IMR-90 (cell line): ENCODE measurements around the gene TNNI2. TPM values are rescaled to one million over a fixed set of nuclear protein-coding genes. Genes with fewer than 3 reads are reported as not detected.

ENCODE experiments used
- ATAC-seq: fragments of 200-7000 bp; cut with Tn5 transposase; 2 replicates; pipeline ENCODE4 v1.9.1; 2020; ENCODE audit warnings: low read depth, mild to moderate bottlenecking, moderate library complexity
- BruUV-seq: library from RNA; stranded (reverse); fragments of 400-500 nt; replicated peaks from 2 replicates; lab custom pipeline; 2021; lab: Mats Ljungman, UMichigan
- CTCF ChIA-PET: fragments of 300-600 bp; formaldehyde crosslinking; extraction: SDS; loops from one replicate; lab custom pipeline; 2021; ENCODE audit warnings: antibody characterized with exemption; lab: Yijun Ruan, JAX
- POLR2A ChIA-PET: fragments of 300-600 bp; sonication (Branson Sonifier 250); formaldehyde crosslinking; loops from one replicate; lab custom pipeline; 2022; ENCODE audit warnings: antibody characterized with exemption; ENCODE audit not compliant: unreplicated experiment; lab: Charles Lee
- DNase-seq: peaks from one replicate; pipeline ENCODE4 v3.0.0; 2013
- H2AFZ ChIP-seq: replicated peaks from 2 replicates; pipeline ENCODE3; 2013; ENCODE audit warnings: low read length, mild to moderate bottlenecking; ENCODE audit not compliant: poor library complexity
- H2AK5ac ChIP-seq: 2 replicates; pipeline ENCODE4 v1.6.1; 2013; ENCODE audit warnings: low read depth, low read length, inconsistent platforms
- H2AK9ac ChIP-seq: replicated peaks from 2 replicates; pipeline ENCODE3; 2013; ENCODE audit warnings: mild to moderate bottlenecking, low read depth, low read length, moderate library complexity; ENCODE audit not compliant: poor library complexity
- H2BK120ac ChIP-seq: 2 replicates; pipeline ENCODE4 v1.6.1; 2013; ENCODE audit warnings: low read depth, low read length, inconsistent platforms
- H2BK15ac ChIP-seq: 3 replicates; pipeline ENCODE4 v1.6.1; 2013; ENCODE audit warnings: low read depth, low read length, inconsistent platforms
- H2BK20ac ChIP-seq: 2 replicates; pipeline ENCODE4 v1.6.1; 2013; ENCODE audit warnings: low read depth, mild to moderate bottlenecking, inconsistent platforms, low read length, moderate library complexity
- H2BK5ac ChIP-seq: 2 replicates; pipeline ENCODE4 v1.6.1; 2013; ENCODE audit warnings: mild to moderate bottlenecking, low read depth, low read length, inconsistent platforms; ENCODE audit not compliant: poor library complexity, severe bottlenecking
- H3K14ac ChIP-seq: replicated peaks from 2 replicates; pipeline ENCODE4 v1.6.1; 2013; ENCODE audit warnings: low read depth, low read length, inconsistent platforms
- H3K18ac ChIP-seq: 2 replicates; pipeline ENCODE4 v1.6.1; 2013; ENCODE audit warnings: low read depth, low read length, control low read depth
- H3K23ac ChIP-seq: 2 replicates; pipeline ENCODE4 v1.6.1; 2013; ENCODE audit warnings: low read depth, low read length, inconsistent platforms
- H3K27ac ChIP-seq: 2 replicates; pipeline ENCODE4 v1.5.1; 2013; ENCODE audit warnings: mild to moderate bottlenecking, control low read depth, low read length; ENCODE audit not compliant: insufficient read depth
- H3K27me3 ChIP-seq: 2 replicates; pipeline ENCODE4 v1.6.1; 2013; ENCODE audit warnings: low read length; ENCODE audit not compliant: control insufficient read depth, insufficient read depth
- H3K36me3 ChIP-seq: 2 replicates; pipeline ENCODE4 v1.6.1; 2013; ENCODE audit warnings: low read length, mixed read lengths; ENCODE audit not compliant: control insufficient read depth, insufficient read depth
- H3K4ac ChIP-seq: 2 replicates; pipeline ENCODE4 v1.6.1; 2013; ENCODE audit warnings: low read depth, low read length, inconsistent platforms
- H3K4me1 ChIP-seq: 2 replicates; pipeline ENCODE4 v1.6.1; 2013; ENCODE audit warnings: low read length, mixed read lengths; ENCODE audit not compliant: control insufficient read depth, insufficient read depth
- H3K4me2 ChIP-seq: 2 replicates; pipeline ENCODE4 v1.6.1; 2013; ENCODE audit warnings: low read depth, mild to moderate bottlenecking, control low read depth, low read length, moderate library complexity
- H3K4me3 ChIP-seq: 2 replicates; pipeline ENCODE4 v1.5.1; 2013; ENCODE audit warnings: low read depth, mild to moderate bottlenecking, control low read depth, low read length, moderate library complexity; ENCODE audit not compliant: insufficient read depth
- H3K56ac ChIP-seq: 2 replicates; pipeline ENCODE4 v1.6.1; 2013; ENCODE audit warnings: low read length, inconsistent platforms; ENCODE audit not compliant: insufficient read depth; ENCODE audit errors: extremely low read depth
- H3K79me1 ChIP-seq, 2 experiments: 2 replicates each; pipeline ENCODE4 v1.6.1; 2013; ENCODE audit warnings: low read length in 2 of 2, inconsistent platforms in 1 of 2, low read depth in 1 of 2
- H3K9ac ChIP-seq: 2 replicates; pipeline ENCODE4 v1.6.1; 2013; ENCODE audit warnings: low read depth, low read length, control low read depth
- H3K9me1 ChIP-seq: 2 replicates; pipeline ENCODE4 v1.6.1; 2013; ENCODE audit warnings: low read length, inconsistent platforms; ENCODE audit not compliant: insufficient read depth
- H3K9me3 ChIP-seq: 2 replicates; pipeline ENCODE4 v1.6.1; 2013; ENCODE audit warnings: low read length; ENCODE audit not compliant: control insufficient read depth, insufficient read depth
- H4K20me1 ChIP-seq: 2 replicates; pipeline ENCODE4 v1.6.1; 2013; ENCODE audit warnings: low read length, inconsistent platforms; ENCODE audit not compliant: insufficient read depth
- H4K5ac ChIP-seq: 2 replicates; pipeline ENCODE4 v1.6.1; 2013; ENCODE audit warnings: mild to moderate bottlenecking, low read depth, low read length, control low read depth
- H4K8ac ChIP-seq, 2 experiments: 2 replicates each; pipeline ENCODE4 v1.6.1; 2013; ENCODE audit warnings: low read depth in 2 of 2, low read length in 2 of 2, control low read depth in 1 of 2, inconsistent platforms in 1 of 2
- H4K91ac ChIP-seq: 2 replicates; pipeline ENCODE4 v1.6.1; 2013; ENCODE audit warnings: low read depth, low read length, inconsistent platforms; ENCODE audit not compliant: insufficient read depth
- CEBPB ChIP-seq: IDR thresholded peaks from 2 replicates; pipeline ENCODE4 v1.6.1; 2012; ENCODE audit warnings: low read depth, low read length, improper control_type of control experiment
- CHD1 ChIP-seq: IDR thresholded peaks from 2 replicates; pipeline ENCODE4 v1.6.1; 2012; ENCODE audit warnings: low read depth, low read length, improper control_type of control experiment
- FOS ChIP-seq: fragments of 150-350 bp; IDR thresholded peaks from 2 replicates; pipeline ENCODE4 v1.6.1; 2016; ENCODE audit warnings: low read depth, low read length
- MAFK ChIP-seq: IDR thresholded peaks from 2 replicates; pipeline ENCODE4 v1.6.1; 2012; ENCODE audit warnings: low read depth, low read length, improper control_type of control experiment
- MAZ ChIP-seq: IDR thresholded peaks from 2 replicates; pipeline ENCODE4 v1.6.1; 2012; ENCODE audit warnings: low read depth, mild to moderate bottlenecking, low read length, improper control_type of control experiment, moderate library complexity, borderline replicate concordance
- MXI1 ChIP-seq: IDR thresholded peaks from 2 replicates; pipeline ENCODE4 v1.6.1; 2012; ENCODE audit warnings: low read depth, mild to moderate bottlenecking, low read length, moderate library complexity, borderline replicate concordance
- NFE2L2 ChIP-seq: fragments of 150-350 bp; IDR thresholded peaks from 2 replicates; pipeline ENCODE4 v1.6.1; 2016; ENCODE audit warnings: low read depth, mild to moderate bottlenecking, low read length
- POLR2A ChIP-seq: IDR thresholded peaks from 2 replicates; pipeline ENCODE4 v1.6.1; 2012; ENCODE audit warnings: mild to moderate bottlenecking, low read depth, low read length
- RAD21 ChIP-seq: IDR thresholded peaks from 2 replicates; pipeline ENCODE4 v1.6.1; 2012; ENCODE audit warnings: low read length, improper control_type of control experiment
- RCOR1 ChIP-seq: IDR thresholded peaks from 2 replicates; pipeline ENCODE4 v1.6.1; 2012; ENCODE audit warnings: mild to moderate bottlenecking, low read length, improper control_type of control experiment; ENCODE audit not compliant: insufficient replicate concordance
- SMC3 ChIP-seq: fragments of 150-350 bp; IDR thresholded peaks from 2 replicates; pipeline ENCODE4 v1.6.1; 2016; ENCODE audit warnings: low read depth, mild to moderate bottlenecking, antibody characterized with exemption, low read length, moderate library complexity
- WGBS, 2 experiments: methylation state at CpG; one replicate each; pipeline versions ENCODE4 v1.1.5 to v1.1.7; 2013; ENCODE audit warnings: missing lambda C conversion rate in 2 of 2; ENCODE audit not compliant: insufficient read length in 1 of 2; ENCODE audit errors: extremely low coverage in 2 of 2; 5-methylcytosine and 5-hydroxymethylcytosine counted together
- dilution Hi-C: fragments of 300-500 bp; cut with HindIII; formaldehyde crosslinking; loops from one replicate; pipeline ENCODE4 v1.14.3; 2018; ENCODE audit warnings: low sequenced_read_pairs; ENCODE audit not compliant: unreplicated experiment
- in situ Hi-C: fragments of 300-500 bp; cut with MboI; formaldehyde crosslinking; loops from 3 replicates; pipeline ENCODE4 v1.14.3; 2019; ENCODE audit warnings: low sequenced_read_pairs, inconsistent platforms, mixed read lengths
- intact Hi-C: fragments of 100-400 bp; cut with micrococcal nuclease; formaldehyde crosslinking; loops from 2 replicates; pipeline ENCODE4 v1.10.0; 2022
- polyA plus RNA-seq, 3 experiments: library from polyadenylated mRNA; depleted of rRNA; stranded (reverse); fragments of >200 nt; gene quantifications; 2 replicates each; pipeline ENCODE4 v1.2.3, GENCODE V29; 2012; ENCODE audit warnings: low replicate concordance in 1 of 3
- total RNA-seq: library from RNA; depleted of rRNA; stranded (reverse); fragments of >200 nt; gene quantifications from 2 replicates; pipeline ENCODE4 v1.2.3, GENCODE V29; 2012
- TF ChIP-seq, protein P1 (sequence below): conservative IDR thresholded peaks from 2 replicates; pipeline ENCODE4 v1.5.1; 2012; ENCODE audit warnings: mild to moderate bottlenecking, low read depth, low read length, improper control_type of control experiment
- TF ChIP-seq, protein P2 (sequence below): fragments of 150-350 bp; IDR thresholded peaks from 2 replicates; pipeline ENCODE4 v1.6.1; 2016; ENCODE audit warnings: low read depth, mild to moderate bottlenecking, low read length, moderate library complexity, borderline replicate concordance
- TF ChIP-seq, protein P3 (sequence below): fragments of 150-350 bp; IDR thresholded peaks from 2 replicates; pipeline ENCODE4 v1.6.1; 2017; ENCODE audit warnings: mild to moderate bottlenecking, antibody characterized with exemption, low read length, low read depth

TNNI2 gene
- total and polyA plus RNA-seq, 2 of the 4 experiments (the other 2 are of a cell fraction): not detected

DNA sequence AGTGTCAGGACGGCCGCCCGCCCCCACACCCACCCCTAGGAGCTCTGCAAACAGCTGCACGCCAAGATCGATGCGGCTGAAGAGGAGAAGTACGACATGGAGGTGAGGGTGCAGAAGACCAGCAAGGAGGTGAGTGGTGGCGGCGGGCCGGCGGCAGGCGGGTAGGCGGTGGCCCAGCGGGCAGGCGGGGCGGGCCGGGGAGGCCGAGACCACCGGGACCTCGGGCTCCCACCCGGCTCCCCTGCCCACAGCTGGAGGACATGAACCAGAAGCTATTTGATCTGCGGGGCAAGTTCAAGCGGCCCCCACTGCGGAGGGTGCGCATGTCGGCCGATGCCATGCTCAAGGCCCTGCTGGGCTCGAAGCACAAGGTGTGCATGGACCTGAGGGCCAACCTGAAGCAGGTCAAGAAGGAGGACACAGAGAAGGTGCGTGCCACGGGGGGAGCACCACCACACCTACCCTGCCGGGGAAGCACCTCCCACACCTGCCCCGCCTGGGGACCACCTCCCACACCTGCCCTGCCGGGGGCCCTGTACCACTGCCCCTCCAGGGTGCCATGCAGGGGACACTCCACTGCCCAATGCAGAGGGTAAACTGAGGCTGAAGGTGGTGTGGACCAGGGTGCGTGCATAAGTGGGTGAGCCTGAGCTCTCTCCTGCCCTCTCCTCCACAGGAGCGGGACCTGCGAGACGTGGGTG lies 2.1 kb downstream of the TNNI2 start:
- Histone ChIP-seq H3K9me1 (no peaks in the 10 kb centered on the region), H2AK9ac (no peak overlapping the region), H3K18ac (no peak overlapping the region), H3K14ac (no peak overlapping the region), H3K4me3 (no peak overlapping the region), H2BK20ac (no peak overlapping the region), H3K4me1 (no peaks in the 10 kb centered on the region), H4K8ac (no peak overlapping the region), H3K79me1 (no peaks in the 10 kb centered on the region), H3K23ac (no peak overlapping the region), H3K9ac (no peak overlapping the region), H2BK15ac (no peak overlapping the region), H2AK5ac (no peak overlapping the region), H2AFZ (no peak overlapping the region), H4K5ac (no peak overlapping the region), H3K4me2 (no peak overlapping the region), H4K91ac (no peak overlapping the region), H3K36me3 (no peaks in the 10 kb centered on the region), H2BK120ac (no peak overlapping the region), H3K4ac (no peak overlapping the region), H3K9me3 (no peaks in the 10 kb centered on the region), H4K20me1 (no peaks in the 10 kb centered on the region), H2BK5ac (no peak overlapping the region), H3K27me3 (peaks cover 30% of the 10 kb centered on the region), H3K56ac (no peak overlapping the region), H3K27ac (no peak overlapping the region)
- no TSS peak for BruUV-seq
- intact Hi-C loops: no loop called here
- CTCF ChIA-PET: no interaction called here
- ATAC-seq: no peak
- POLR2A ChIA-PET: no interaction called here
- DNase-seq: no peak
- in situ Hi-C loops: no loop called here
- dilution Hi-C loops: no loop called here
- WGBS, 2 experiments: 78% methylated on average over 10 of the region's 37 CpGs; no CpG with 5 or more reads in 1 of the 2 experiments
- no peak for TF ChIP-seq NFE2L2
- TF ChIP-seq, protein P1, sequence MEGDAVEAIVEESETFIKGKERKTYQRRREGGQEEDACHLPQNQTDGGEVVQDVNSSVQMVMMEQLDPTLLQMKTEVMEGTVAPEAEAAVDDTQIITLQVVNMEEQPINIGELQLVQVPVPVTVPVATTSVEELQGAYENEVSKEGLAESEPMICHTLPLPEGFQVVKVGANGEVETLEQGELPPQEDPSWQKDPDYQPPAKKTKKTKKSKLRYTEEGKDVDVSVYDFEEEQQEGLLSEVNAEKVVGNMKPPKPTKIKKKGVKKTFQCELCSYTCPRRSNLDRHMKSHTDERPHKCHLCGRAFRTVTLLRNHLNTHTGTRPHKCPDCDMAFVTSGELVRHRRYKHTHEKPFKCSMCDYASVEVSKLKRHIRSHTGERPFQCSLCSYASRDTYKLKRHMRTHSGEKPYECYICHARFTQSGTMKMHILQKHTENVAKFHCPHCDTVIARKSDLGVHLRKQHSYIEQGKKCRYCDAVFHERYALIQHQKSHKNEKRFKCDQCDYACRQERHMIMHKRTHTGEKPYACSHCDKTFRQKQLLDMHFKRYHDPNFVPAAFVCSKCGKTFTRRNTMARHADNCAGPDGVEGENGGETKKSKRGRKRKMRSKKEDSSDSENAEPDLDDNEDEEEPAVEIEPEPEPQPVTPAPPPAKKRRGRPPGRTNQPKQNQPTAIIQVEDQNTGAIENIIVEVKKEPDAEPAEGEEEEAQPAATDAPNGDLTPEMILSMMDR: no peak
- no peak for TF ChIP-seq MXI1
- TF ChIP-seq RCOR1: no peak
- no peak for TF ChIP-seq POLR2A
- no peak for TF ChIP-seq SMC3
- TF ChIP-seq, protein P2, sequence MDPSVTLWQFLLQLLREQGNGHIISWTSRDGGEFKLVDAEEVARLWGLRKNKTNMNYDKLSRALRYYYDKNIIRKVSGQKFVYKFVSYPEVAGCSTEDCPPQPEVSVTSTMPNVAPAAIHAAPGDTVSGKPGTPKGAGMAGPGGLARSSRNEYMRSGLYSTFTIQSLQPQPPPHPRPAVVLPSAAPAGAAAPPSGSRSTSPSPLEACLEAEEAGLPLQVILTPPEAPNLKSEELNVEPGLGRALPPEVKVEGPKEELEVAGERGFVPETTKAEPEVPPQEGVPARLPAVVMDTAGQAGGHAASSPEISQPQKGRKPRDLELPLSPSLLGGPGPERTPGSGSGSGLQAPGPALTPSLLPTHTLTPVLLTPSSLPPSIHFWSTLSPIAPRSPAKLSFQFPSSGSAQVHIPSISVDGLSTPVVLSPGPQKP: no peak
- no peak for TF ChIP-seq CHD1
- TF ChIP-seq MAFK: no peak
- no peak for TF ChIP-seq FOS
- TF ChIP-seq RAD21: no peak
- TF ChIP-seq, protein P3, sequence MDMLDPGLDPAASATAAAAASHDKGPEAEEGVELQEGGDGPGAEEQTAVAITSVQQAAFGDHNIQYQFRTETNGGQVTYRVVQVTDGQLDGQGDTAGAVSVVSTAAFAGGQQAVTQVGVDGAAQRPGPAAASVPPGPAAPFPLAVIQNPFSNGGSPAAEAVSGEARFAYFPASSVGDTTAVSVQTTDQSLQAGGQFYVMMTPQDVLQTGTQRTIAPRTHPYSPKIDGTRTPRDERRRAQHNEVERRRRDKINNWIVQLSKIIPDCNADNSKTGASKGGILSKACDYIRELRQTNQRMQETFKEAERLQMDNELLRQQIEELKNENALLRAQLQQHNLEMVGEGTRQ: no peak
- TF ChIP-seq CEBPB: no peak
- TF ChIP-seq MAZ: no peak
